HepG2 (cell line): ENCODE measurements around the gene NLRP6. TPM values are rescaled to one million over a fixed set of nuclear protein-coding genes. Genes with fewer than 3 reads are reported as not detected.
A peak's percentile ranks its signal among the peaks of the same experiment; 100 is the strongest.

Source experiments
- CREB1 ChIP-seq, 2 experiments: fragments of 450-650 bp in 1 of 2; IDR thresholded peaks; 2 replicates each; pipeline ENCODE4 v1.6.1; 2016 to 2017; ENCODE audit warnings: control low read depth in 1 of 2, mild to moderate bottlenecking in 1 of 2, missing compliant biosample characterization in 1 of 2, missing genetic modification characterization in 1 of 2
- HDAC1 ChIP-seq: sonication (generic); formaldehyde crosslinking; IDR thresholded peaks from 2 replicates; pipeline ENCODE4 v1.5.1; 2020; ENCODE audit warnings: mild to moderate bottlenecking, missing genetic modification reagents
- KDM5A ChIP-seq: fragments of 200-600 bp; sonication (generic); IDR thresholded peaks from 2 replicates; pipeline ENCODE4 v1.7.0; 2018; ENCODE audit warnings: antibody characterized with exemption, mild to moderate bottlenecking, low read length, borderline replicate concordance
- MIER2 ChIP-seq: IDR thresholded peaks from 2 replicates; pipeline ENCODE4 v1.6.1; 2016; ENCODE audit warnings: missing biosample characterization, missing genetic modification reagents
- RAD21 ChIP-seq: fragments of 450-650 bp; formaldehyde crosslinking; IDR thresholded peaks from 2 replicates; pipeline ENCODE4 v1.5.0; 2020; ENCODE audit warnings: mild to moderate bottlenecking
- TP53 ChIP-seq: sonication (generic); formaldehyde crosslinking; conservative IDR thresholded peaks from 2 replicates; pipeline ENCODE4 v1.4.0; 2020; ENCODE audit warnings: missing genetic modification reagents
- WIZ ChIP-seq: sonication (generic); formaldehyde crosslinking; IDR thresholded peaks from 2 replicates; pipeline ENCODE4 v1.5.1; 2020; ENCODE audit warnings: mild to moderate bottlenecking, missing genetic modification reagents
- YEATS2 ChIP-seq: sonication (generic); formaldehyde crosslinking; IDR thresholded peaks from 2 replicates; pipeline ENCODE4 v1.4.0; 2020; ENCODE audit warnings: missing genetic modification reagents, borderline replicate concordance
- ZFAT ChIP-seq: sonication (generic); formaldehyde crosslinking; conservative IDR thresholded peaks from 2 replicates; pipeline ENCODE4 v1.8.1; 2023; ENCODE audit warnings: missing genetic modification reagents, inconsistent platforms
- ZFP37 ChIP-seq: sonication (generic); formaldehyde crosslinking; IDR thresholded peaks from 2 replicates; pipeline ENCODE4 v1.4.0; 2020; ENCODE audit warnings: missing genetic modification reagents, borderline replicate concordance
- ZNF24 ChIP-seq: fragments of 450-650 bp; IDR thresholded peaks from 2 replicates; pipeline ENCODE4 v1.6.1; 2017; ENCODE audit warnings: antibody characterized with exemption, mild to moderate bottlenecking
- ZNF30 ChIP-seq: sonication (generic); formaldehyde crosslinking; IDR thresholded peaks from 2 replicates; pipeline ENCODE4 v1.5.0; 2020; ENCODE audit warnings: mild to moderate bottlenecking, missing genetic modification reagents
- ZNF501 ChIP-seq: sonication (generic); formaldehyde crosslinking; IDR thresholded peaks from 2 replicates; pipeline ENCODE4 v1.5.1; 2020; ENCODE audit warnings: mild to moderate bottlenecking, moderate library complexity, missing genetic modification reagents
- ZNF616 ChIP-seq: sonication (generic); formaldehyde crosslinking; IDR thresholded peaks from 2 replicates; pipeline ENCODE4 v1.5.0; 2020; ENCODE audit warnings: low read depth, mild to moderate bottlenecking, missing genetic modification reagents
- polyA plus RNA-seq, 8 experiments: library from polyadenylated mRNA; depleted of rRNA in 3 of 8; stranded (reverse) in 7 of 8; unstranded in 1 of 8; fragments of >200 nt; fragmentation: Illumina TruSeq in 4 of 8; extraction: Trizol in 4 of 8; gene quantifications; 2 replicates each; pipeline versions ENCODE4 v1.2.1 to v1.2.3, GENCODE V29; 2011 to 2016; ENCODE audit warnings: low read depth in 4 of 8, missing spikeins in 1 of 8, mixed read lengths in 1 of 8; ENCODE audit not compliant: insufficient read depth in 1 of 8
- total RNA-seq, 5 experiments: library from RNA; depleted of rRNA; stranded (reverse); fragments of >200 nt; fragmentation: Illumina TruSeq; extraction: Trizol; gene quantifications; 2 replicates each; pipeline ENCODE4 v1.2.3, GENCODE V29; 2016; ENCODE audit warnings: low read depth in 1 of 5
- TF ChIP-seq, protein P1 (sequence below): sonication (generic); formaldehyde crosslinking; IDR thresholded peaks from 2 replicates; pipeline ENCODE4 v1.5.1; 2020; ENCODE audit warnings: mild to moderate bottlenecking, missing genetic modification reagents, moderate library complexity
- TF ChIP-seq, protein P2 (sequence below): fragments of 450-650 bp; IDR thresholded peaks from 2 replicates; pipeline ENCODE4 v1.6.1; 2017; ENCODE audit warnings: mild to moderate bottlenecking
- TF ChIP-seq, protein P3 (sequence below): sonication (generic); formaldehyde crosslinking; IDR thresholded peaks from 2 replicates; pipeline ENCODE4 v1.8.0; 2022; ENCODE audit warnings: mild to moderate bottlenecking, missing genetic modification reagents
- TF ChIP-seq, protein P4 (sequence below): sonication (generic); formaldehyde crosslinking; IDR thresholded peaks from 2 replicates; pipeline ENCODE4 v1.4.0; 2020; ENCODE audit warnings: missing genetic modification reagents, mild to moderate bottlenecking, borderline replicate concordance

The NLRP6 gene
- total and polyA plus RNA-seq, 2 of the 13 experiments (the other 11 are each of a cell fraction or from before 2014, with no cell fraction given) = not detected

DNA sequence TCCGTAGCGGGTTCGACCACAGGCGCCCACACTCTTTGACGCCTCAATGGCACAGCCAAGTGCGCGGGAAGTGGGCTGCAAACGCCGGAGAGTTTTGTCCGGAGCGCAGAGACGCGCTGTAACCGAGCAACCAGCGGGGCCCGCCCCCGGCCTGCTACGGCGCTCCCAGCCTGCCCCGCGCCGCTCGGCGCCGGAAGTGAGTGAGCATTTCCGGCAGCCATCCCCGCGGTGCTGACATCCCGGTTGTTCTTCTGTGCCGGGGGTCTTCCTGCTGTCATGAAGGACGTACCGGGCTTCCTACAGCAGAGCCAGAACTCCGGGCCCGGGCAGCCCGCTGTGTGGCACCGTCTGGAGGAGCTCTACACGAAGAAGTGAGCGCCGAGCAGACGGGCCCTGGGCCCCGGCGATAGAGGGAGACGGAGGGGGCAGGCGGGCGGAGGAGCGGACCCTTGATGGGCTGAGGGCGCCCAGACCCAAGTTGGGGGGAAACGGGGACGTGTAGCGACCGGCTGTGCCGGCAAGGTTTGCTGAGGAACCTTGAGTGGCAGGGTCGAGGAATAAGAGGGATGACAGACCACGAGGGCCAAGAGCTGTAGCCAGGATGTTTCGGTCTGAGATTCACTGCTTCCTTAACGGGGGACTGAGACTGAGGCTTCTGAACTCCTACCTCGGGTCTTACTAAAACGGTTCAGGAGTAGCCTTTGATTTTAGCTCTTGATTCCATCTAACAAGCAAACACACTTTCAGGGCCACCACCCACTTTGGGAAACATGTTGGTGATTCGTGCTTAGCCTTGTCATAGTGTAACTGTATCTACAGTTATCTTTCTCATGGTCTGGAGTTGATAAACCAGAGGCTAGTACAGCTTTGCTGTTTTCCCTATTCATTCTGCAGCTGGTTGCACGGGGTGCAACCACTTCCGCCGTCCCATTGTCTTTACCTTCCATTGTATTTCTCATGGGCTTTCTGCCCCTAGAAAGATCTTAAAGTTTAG, 41.1 kb upstream of the NLRP6 start, which contains the start of gene PSMD13 (continued):
- TF ChIP-seq, protein P1, sequence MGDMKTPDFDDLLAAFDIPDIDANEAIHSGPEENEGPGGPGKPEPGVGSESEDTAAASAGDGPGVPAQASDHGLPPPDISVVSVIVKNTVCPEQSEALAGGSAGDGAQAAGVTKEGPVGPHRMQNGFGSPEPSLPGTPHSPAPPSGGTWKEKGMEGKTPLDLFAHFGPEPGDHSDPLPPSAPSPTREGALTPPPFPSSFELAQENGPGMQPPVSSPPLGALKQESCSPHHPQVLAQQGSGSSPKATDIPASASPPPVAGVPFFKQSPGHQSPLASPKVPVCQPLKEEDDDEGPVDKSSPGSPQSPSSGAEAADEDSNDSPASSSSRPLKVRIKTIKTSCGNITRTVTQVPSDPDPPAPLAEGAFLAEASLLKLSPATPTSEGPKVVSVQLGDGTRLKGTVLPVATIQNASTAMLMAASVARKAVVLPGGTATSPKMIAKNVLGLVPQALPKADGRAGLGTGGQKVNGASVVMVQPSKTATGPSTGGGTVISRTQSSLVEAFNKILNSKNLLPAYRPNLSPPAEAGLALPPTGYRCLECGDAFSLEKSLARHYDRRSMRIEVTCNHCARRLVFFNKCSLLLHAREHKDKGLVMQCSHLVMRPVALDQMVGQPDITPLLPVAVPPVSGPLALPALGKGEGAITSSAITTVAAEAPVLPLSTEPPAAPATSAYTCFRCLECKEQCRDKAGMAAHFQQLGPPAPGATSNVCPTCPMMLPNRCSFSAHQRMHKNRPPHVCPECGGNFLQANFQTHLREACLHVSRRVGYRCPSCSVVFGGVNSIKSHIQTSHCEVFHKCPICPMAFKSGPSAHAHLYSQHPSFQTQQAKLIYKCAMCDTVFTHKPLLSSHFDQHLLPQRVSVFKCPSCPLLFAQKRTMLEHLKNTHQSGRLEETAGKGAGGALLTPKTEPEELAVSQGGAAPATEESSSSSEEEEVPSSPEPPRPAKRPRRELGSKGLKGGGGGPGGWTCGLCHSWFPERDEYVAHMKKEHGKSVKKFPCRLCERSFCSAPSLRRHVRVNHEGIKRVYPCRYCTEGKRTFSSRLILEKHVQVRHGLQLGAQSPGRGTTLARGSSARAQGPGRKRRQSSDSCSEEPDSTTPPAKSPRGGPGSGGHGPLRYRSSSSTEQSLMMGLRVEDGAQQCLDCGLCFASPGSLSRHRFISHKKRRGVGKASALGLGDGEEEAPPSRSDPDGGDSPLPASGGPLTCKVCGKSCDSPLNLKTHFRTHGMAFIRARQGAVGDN (CRISPR knock-in tag) = peak; percentile 77
- peak; percentile 96 for TF ChIP-seq KDM5A
- TF ChIP-seq CREB1 (IDR thresholded peaks at IDR 0.05) = no peak
- TF ChIP-seq CREB1 (CRISPR knock-in tag; IDR thresholded peaks at IDR 0.05) = peak; percentile 58; the same call in 1 of the 2 replicates
- peak; percentile 94 for TF ChIP-seq ZNF501 (CRISPR knock-in tag)
- TF ChIP-seq MIER2 (CRISPR knock-in tag) = no peak
- TF ChIP-seq YEATS2 = peak; percentile 88
- TF ChIP-seq, protein P2, sequence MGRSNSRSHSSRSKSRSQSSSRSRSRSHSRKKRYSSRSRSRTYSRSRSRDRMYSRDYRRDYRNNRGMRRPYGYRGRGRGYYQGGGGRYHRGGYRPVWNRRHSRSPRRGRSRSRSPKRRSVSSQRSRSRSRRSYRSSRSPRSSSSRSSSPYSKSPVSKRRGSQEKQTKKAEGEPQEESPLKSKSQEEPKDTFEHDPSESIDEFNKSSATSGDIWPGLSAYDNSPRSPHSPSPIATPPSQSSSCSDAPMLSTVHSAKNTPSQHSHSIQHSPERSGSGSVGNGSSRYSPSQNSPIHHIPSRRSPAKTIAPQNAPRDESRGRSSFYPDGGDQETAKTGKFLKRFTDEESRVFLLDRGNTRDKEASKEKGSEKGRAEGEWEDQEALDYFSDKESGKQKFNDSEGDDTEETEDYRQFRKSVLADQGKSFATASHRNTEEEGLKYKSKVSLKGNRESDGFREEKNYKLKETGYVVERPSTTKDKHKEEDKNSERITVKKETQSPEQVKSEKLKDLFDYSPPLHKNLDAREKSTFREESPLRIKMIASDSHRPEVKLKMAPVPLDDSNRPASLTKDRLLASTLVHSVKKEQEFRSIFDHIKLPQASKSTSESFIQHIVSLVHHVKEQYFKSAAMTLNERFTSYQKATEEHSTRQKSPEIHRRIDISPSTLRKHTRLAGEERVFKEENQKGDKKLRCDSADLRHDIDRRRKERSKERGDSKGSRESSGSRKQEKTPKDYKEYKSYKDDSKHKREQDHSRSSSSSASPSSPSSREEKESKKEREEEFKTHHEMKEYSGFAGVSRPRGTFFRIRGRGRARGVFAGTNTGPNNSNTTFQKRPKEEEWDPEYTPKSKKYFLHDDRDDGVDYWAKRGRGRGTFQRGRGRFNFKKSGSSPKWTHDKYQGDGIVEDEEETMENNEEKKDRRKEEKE = no peak
- TF ChIP-seq ZNF616 (CRISPR knock-in tag) = peak; percentile 20; the same call in 1 of the 2 replicates
- peak; percentile 92 for TF ChIP-seq HDAC1 (CRISPR knock-in tag)
- TF ChIP-seq RAD21 (CRISPR knock-in tag) = 0 out of 2 replicates have a peak, but pooled peaks have one; percentile 27
- TF ChIP-seq TP53 (CRISPR knock-in tag) = no peak
- TF ChIP-seq, protein P3, sequence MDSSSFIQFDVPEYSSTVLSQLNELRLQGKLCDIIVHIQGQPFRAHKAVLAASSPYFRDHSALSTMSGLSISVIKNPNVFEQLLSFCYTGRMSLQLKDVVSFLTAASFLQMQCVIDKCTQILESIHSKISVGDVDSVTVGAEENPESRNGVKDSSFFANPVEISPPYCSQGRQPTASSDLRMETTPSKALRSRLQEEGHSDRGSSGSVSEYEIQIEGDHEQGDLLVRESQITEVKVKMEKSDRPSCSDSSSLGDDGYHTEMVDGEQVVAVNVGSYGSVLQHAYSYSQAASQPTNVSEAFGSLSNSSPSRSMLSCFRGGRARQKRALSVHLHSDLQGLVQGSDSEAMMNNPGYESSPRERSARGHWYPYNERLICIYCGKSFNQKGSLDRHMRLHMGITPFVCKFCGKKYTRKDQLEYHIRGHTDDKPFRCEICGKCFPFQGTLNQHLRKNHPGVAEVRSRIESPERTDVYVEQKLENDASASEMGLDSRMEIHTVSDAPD (CRISPR knock-in tag) = 0 out of 2 replicates have a peak, but pooled peaks have one; percentile 49
- no peak for TF ChIP-seq WIZ (CRISPR knock-in tag)
- peak; percentile 82; the same call in 1 of the 2 replicates for TF ChIP-seq ZFP37
- TF ChIP-seq, protein P4, sequence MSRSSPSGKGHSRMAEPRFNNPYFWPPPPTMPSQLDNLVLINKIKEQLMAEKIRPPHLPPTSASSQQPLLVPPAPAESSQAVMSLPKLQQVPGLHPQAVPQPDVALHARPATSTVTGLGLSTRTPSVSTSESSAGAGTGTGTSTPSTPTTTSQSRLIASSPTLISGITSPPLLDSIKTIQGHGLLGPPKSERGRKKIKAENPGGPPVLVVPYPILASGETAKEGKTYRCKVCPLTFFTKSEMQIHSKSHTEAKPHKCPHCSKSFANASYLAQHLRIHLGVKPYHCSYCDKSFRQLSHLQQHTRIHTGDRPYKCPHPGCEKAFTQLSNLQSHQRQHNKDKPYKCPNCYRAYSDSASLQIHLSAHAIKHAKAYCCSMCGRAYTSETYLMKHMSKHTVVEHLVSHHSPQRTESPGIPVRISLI (CRISPR knock-in tag) = no peak
- TF ChIP-seq ZNF24 = no peak
- TF ChIP-seq ZNF30 (CRISPR knock-in tag) = no peak
- TF ChIP-seq ZFAT (CRISPR knock-in tag) = no peak
